HL-60/S4 treated with phorbol 12-myristate 13-acetate at 8.2 ng/mL for 4 days and 3 days (cell line): ENCODE results near the gene TRIM6.
"Not testable (repeated sequence)": the region's sequence is repeated elsewhere in the genome, so short reads cannot be mapped to it uniquely, and the experiment has no call there.

ENCODE experiments used
- in situ Hi-C: fragments of 300-500 bp; cut with MboI; formaldehyde crosslinking; loops from 2 replicates; pipeline ENCODE4 v1.15.0; 2022; ENCODE audit warnings: low sequenced_read_pairs

TRIM6 gene

GRCh38 chr11:5596607-5597201 is at the start of gene TRIM6:
TSS of gene TRIM6 (plus strand) at chr11:5596637. CDS start at chr11:5596898, 261 bp downstream.
- in situ Hi-C loops: no loop called here

- in situ Hi-C loops: no loop called here
Measured at GRCh38 chr11:5547982-5548381, 48.5 kb upstream of the TRIM6 start.

- in situ Hi-C loops: no loop called here
Measured at GRCh38 chr11:5548440-5548839, 48.0 kb upstream of the TRIM6 start, which contains the start of gene OR52H1. TSS of gene OR52H1 (minus strand) at chr11:5548540. CDS start at chr11:5545505, 3,035 bp downstream.

GRCh38 chr11:5550440-5551095 is 45.9 kb upstream of the TRIM6 start:
- in situ Hi-C loops: no loop called here

- in situ Hi-C loops: no loop called here
Measured at GRCh38 chr11:5553343-5553742, 43.1 kb upstream of the TRIM6 start.

- in situ Hi-C loops: no loop called here
Measured at GRCh38 chr11:5556596-5557188, 39.7 kb upstream of the TRIM6 start.

- in situ Hi-C loops: no loop called here
Measured at GRCh38 chr11:5557751-5558150, 38.7 kb upstream of the TRIM6 start.

- in situ Hi-C loops: no loop called here
Measured at GRCh38 chr11:5564259-5565019, 32.0 kb upstream of the TRIM6 start.

GRCh38 chr11:5574654-5575053 is 21.8 kb upstream of the TRIM6 start:
- in situ Hi-C loops: no loop called here

GRCh38 chr11:5575152-5575551 is 21.3 kb upstream of the TRIM6 start:
- in situ Hi-C loops: no loop called here

- in situ Hi-C loops: no loop called here
Measured at GRCh38 chr11:5577101-5577500, 19.3 kb upstream of the TRIM6 start.

GRCh38 chr11:5580577-5580976 is 15.9 kb upstream of the TRIM6 start, which contains the start of gene OR52B6:
TSS of gene OR52B6 (plus strand) at chr11:5580877. CDS start at chr11:5580877, 0 bp downstream.
- in situ Hi-C loops: no loop called here

GRCh38 chr11:5581014-5581413 is 15.4 kb upstream of the TRIM6 start:
- in situ Hi-C loops: no loop called here

- in situ Hi-C loops: not testable (repeated sequence)
Measured at GRCh38 chr11:5584458-5584857, 12.0 kb upstream of the TRIM6 start.

GRCh38 chr11:5589906-5590305 is 6.5 kb upstream of the TRIM6 start:
- in situ Hi-C loops: not testable (repeated sequence)

GRCh38 chr11:5591613-5592012 is 4.8 kb upstream of the TRIM6 start:
- in situ Hi-C loops: no loop called here

GRCh38 chr11:5592615-5593014 is 3.8 kb upstream of the TRIM6 start:
- in situ Hi-C loops: no loop called here

- in situ Hi-C loops: no loop called here
Measured at GRCh38 chr11:5593146-5593545, 3.3 kb upstream of the TRIM6 start.

GRCh38 chr11:5597953-5598352 is 1.5 kb downstream of the TRIM6 start:
- in situ Hi-C loops: no loop called here

GRCh38 chr11:5600374-5600851 is 4.0 kb downstream of the TRIM6 start:
- in situ Hi-C loops: no loop called here

- in situ Hi-C loops: not testable (repeated sequence)
Measured at GRCh38 chr11:5602791-5603190, 6.4 kb downstream of the TRIM6 start.
